Epidermal melanocyte (primary cell): ENCODE data around the gene RAB14.
"Not testable (repeated sequence)": the region's sequence is repeated elsewhere in the genome, so short reads cannot be mapped to it uniquely, and the experiment has no call there.

Experiments used
- DNase-seq: peaks from one replicate; pipeline ENCODE4 v3.0.0; 2011; ENCODE audit warnings: low spot score; ENCODE audit not compliant: insufficient read length

RAB14 gene

DNA sequence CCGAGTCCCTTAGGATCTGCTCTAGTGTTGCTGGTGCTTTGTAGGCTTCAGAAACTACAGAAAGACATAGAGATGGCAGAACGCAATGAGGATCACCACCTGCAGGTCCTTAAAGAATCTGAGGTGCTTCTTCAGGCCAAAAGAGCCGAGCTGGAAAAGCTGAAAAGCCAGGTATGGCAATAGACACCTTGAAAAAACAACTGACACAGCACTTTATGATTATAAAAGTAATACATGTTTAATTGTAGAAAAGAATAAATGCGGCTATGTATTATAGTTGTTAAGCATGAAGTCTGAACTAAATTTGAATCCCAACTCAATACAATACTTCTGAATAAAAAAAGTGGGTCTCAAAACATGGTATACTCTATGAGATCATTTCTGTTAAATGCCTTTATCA lies 43.7 kb downstream of the RAB14 start:
- no peak for DNase-seq

DNA sequence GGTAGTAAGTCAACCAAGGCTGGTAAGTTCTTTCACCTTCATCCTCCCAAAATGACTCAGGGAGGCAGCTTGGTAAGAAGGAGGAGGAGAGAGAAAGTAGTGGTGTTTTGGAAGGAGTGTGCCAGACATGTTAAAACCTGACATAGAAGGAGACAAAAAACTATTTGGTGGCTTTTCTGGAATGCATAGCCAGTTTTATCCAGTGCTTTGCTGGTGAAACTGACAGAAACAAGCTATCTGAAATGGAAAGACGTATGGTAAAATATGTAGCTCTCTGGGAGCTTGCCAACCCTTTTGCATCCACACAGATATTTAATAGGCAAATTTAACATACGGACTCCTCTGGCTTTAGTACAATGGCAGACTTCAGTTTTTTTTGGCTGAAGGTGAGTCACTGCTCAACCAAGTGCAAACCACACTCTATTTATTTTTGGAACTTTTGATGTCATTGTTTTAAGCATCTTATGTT lies 45.4 kb downstream of the RAB14 start:
- no peak for DNase-seq

DNA sequence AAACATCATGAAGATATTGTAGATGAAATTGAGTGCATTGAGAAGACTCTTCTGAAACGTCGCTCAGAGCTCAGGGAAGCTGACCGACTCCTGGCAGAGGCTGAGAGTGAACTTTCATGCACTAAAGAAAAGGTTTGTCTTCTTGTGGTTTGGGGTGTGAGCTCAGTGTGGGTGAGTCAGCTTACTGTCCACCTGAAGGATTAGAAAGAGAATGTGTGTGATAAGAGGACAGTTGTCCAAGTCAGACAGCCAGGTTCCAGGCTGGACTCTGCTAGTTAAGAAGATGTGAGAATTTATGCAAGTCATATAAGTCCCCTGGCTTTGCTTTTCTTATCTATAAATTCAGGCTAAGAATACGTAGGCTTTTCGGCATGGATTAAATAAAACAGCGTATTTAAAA lies 46.9 kb downstream of the RAB14 start:
- DNase-seq = no peak

DNA sequence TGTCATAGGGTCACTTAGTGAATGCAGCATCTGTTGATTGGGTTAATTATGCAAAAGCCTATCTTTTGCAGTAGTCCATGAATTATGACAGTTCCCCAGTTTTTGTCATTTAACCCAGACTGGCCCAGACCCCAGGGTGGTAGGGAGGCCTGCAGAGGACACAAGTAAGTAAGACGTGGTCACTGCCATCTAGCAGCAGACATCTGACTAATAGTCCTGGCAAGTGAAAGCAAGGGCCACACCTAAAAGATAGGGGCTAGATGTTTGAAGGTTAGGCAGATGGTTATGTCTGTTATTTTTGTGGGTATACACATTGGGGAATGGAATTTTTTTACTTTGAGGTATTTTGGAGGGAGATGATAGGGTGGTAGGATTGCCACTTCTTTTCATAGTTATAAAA lies 48.0 kb downstream of the RAB14 start:
- no peak for DNase-seq

DNA sequence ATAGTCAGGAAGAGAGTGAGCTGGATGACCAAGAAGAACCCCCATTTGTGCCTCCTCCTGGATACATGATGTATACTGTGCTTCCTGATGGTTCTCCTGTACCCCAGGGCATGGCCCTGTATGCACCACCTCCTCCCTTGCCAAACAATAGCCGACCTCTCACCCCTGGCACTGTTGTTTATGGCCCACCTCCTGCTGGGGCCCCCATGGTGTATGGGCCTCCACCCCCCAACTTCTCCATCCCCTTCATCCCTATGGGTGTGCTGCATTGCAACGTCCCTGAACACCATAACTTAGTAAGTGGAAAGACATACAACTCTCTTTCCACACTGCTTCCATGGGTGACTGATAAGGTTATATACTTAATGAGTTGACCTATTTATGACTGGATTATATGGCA lies 51.5 kb downstream of the RAB14 start:
- DNase-seq = no peak

DNA sequence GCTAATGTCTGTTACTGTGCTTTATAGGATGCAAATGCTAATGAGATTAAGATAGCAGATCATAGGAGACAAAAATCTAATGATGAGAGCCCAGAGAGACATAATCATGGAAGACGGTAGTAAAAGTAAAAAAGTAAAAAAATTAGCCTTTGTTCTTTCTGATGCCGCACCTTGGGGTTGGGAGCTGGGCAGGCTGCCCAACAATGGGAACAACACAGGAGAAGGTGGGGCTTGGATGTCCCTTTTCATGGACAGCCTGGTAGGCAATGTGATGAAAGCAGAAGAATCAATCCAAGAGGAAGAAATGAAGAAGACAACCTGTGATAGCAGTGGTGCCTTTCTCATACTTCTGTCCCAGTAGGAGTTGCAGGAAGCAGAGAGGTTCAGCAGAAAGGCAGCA lies 57.2 kb downstream of the RAB14 start:
- DNase-seq = no peak

DNA sequence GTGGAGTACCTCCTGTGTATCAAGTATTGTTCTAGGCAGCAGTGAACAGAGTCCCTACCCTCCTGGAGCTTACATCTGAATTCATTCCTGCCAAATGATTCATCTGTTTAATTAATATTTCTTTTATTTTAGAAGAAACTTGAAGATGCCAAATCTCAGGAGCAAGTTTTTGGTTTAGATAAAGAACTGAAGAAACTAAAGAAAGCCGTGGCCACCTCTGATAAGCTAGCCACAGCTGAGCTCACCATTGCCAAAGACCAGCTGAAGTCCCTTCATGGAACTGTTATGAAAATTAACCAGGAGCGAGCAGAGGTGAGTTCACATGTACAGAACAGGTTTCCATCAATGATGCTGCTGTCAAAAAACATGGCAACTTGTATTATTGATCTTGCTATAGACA lies 57.9 kb downstream of the RAB14 start:
- no peak for DNase-seq

DNA sequence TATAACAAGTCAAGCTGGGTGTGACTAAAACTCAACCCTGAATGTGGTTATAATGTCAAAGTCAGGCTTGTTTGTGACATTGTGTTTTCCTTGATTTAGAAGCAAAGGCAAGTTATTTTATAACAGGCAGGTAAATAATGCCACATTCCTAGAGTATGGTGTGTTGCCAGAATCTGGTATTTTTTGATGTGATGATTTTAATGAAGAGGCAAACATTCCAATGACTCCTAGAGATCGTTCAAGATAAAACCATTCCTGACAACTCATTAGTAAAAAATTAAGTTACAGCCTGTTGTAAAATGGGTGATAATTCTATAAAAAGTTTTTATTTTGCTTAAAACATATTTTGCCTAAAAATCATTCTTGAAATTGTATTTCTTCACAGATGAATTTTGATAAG lies 60.0 kb downstream of the RAB14 start:
- DNase-seq = no peak

DNA sequence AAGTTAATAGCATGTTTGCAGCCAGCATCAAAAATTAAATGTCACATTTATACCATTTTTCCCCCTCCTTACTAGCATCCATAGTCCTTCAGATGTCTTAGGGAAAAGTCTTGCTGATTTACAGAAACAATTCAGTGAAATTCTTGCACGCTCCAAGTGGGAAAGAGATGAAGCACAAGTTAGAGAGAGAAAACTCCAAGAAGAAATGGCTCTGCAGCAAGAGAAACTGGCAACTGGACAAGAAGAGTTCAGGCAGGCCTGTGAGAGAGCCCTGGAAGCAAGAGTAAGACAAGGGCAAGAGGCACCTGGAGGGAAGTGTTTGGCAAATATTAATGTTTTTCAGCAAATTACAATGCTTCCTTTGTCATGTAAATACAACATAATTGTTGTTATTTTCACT lies 60.4 kb downstream of the RAB14 start:
- no peak for DNase-seq

DNA sequence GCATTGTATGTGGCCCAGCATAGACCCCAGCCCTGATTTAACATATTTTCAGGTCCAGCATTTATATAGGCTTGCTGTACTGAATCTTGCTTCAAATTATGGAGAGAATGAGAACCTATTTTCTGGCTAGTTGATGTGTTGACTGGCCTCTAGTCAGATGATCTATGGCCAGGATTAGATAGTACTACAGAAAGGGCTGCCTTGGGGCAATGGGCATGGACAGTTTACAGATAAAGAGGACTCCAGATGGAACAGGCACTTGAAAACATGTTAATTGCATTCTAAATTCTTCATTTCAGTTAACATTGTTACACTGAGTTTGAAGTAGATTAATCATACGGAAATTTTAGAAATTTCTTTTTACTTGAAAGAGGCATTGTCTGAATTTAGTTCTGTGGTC lies 61.5 kb downstream of the RAB14 start:
- DNase-seq = no peak

DNA sequence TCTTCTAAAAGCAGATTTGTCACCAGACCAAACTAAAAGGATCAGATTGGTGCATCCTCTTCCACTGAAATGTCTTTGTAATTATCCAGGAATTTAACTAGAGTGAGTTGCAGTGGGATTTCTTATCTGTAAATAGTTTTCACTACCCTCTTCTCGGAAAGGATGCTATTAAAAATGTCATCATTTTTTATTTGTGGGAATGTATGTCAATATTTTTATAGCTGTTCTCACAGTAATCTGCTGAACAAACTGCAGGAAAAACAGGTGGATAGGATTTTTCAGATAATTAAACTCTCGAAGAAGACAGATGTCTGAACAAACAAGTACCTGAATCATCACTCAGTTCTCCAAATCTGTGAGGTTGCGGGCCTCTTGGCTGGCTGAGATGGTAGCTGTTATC lies 62.7 kb downstream of the RAB14 start:
- no peak for DNase-seq

DNA sequence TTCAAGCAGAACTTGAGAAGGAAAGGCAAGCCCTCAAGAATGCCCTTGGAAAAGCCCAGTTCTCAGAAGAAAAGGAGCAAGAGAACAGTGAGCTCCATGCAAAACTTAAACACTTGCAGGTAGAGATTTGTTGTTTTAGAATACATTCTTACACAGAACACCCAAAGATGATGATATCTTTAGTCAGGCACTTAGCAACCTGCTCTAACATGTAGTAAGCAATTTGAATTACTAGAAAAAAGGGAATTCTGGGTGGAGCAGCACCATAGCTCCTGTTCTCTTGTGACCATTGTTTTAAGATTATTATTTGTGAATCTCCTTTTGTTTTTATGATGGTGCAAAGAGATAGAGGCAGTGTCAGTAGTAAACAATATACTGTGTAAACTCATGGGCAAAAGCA lies 63.1 kb downstream of the RAB14 start:
- DNase-seq = no peak

DNA sequence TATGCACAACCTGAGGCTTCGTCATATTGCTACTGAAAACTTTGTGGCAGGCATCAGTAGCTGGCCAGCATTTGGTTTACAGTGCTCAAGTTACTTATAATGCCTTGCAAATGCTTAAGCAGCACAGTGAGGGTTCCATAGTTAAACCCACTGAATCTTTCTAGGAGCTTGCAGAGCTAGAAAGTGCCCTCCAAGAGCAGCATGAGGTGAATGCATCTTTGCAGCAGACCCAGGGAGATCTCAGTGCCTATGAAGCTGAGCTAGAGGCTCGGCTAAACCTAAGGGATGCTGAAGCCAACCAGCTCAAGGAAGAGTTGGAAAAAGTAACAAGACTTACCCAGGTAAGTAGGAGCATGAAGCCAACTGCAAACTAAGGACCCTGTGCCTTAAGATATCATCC lies 66.0 kb downstream of the RAB14 start:
- DNase-seq = no peak

DNA sequence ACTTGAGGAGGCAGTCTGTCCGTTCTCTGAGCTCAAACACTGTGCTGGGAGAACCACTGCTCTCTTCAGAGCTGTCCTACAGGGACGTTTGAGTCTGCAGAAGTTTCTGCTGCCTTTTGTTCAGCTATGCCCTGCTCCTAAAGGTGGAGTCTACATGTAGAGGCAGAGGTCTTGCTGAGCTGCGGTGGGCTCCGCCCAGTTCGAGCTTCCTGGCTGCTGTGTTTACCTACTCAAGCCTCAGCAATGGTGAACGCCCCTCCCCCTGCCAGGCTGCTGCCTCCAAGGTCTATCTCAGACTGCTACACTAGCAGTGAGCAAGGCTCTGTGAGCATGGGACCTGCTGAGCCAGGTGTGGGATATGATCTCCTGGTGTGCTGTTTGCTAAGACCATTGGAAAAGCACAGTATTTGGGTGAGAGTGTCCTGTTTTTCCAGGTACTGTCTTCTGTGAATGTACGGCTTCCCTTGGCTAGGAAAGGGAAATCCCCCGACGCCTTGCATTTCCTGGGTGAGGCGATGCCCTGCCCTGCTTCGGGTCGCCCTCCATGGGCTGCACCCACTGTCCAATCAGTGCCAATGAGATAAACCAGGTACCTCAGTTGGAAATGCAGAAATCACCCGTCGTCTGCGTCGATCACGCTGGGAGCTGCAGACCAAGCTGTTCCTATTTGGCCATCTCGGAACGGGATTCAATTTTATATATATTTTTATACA lies 68.4 kb downstream of the RAB14 start:
- DNase-seq = no peak

DNA sequence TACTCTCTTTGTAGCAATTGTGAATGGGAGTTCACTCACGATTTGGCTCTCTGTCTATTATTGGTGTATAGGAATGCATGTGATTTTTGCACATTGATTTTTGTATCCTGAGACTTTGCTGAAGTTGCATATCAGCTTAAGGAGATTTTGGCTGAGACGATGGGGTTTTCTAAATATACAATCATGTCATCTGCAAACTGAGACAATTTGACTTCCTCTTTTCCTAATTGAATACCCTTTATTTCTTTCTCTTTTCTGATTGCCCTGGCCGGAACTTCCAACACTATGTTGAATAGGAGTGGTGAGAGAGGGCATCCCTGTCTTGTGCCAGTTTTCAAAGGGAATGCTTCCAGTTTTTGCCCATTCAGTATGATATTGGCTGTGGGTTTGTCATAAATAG lies 72.3 kb downstream of the RAB14 start:
- not testable (repeated sequence) for DNase-seq
